ENCODE measurements around the gene ZNF280D.

The ZNF280D gene

GRCh38 chr15:56754772-56755370 is 21.6 kb upstream of the ZNF280D start:
- DNase-seq: no peak

- no peak for DNase-seq
These were observed 19.7 kb upstream of the ZNF280D start for GRCh38 chr15:56752986-56753385.

- DNase-seq: no peak
These were observed 16.7 kb upstream of the ZNF280D start for GRCh38 chr15:56749982-56750381.

- DNase-seq: no peak
These were observed 11.7 kb upstream of the ZNF280D start for GRCh38 chr15:56744701-56745683.

GRCh38 chr15:56741541-56741940 is 8.2 kb upstream of the ZNF280D start:
- no peak for DNase-seq

- no peak for DNase-seq
These were observed 6.8 kb upstream of the ZNF280D start for GRCh38 chr15:56739964-56740640.

GRCh38 chr15:56739474-56739873 is 6.2 kb upstream of the ZNF280D start:
- no peak for DNase-seq

- DNase-seq: no peak
These were observed 4.5 kb upstream of the ZNF280D start for GRCh38 chr15:56737791-56738190.

- no peak for DNase-seq
These were observed 3.8 kb upstream of the ZNF280D start for GRCh38 chr15:56736881-56737707.

GRCh38 chr15:56736308-56736707 is 3.0 kb upstream of the ZNF280D start:
- DNase-seq: no peak

GRCh38 chr15:56735589-56735988 is 2.3 kb upstream of the ZNF280D start:
- DNase-seq: no peak

GRCh38 chr15:56734013-56734635 is 815 bp upstream of the ZNF280D start:
- no peak for DNase-seq

- peak in 14 of 51 donors; percentile 37 to 94 (median 64) for DNase-seq
These were observed 498 bp downstream of the ZNF280D start for GRCh38 chr15:56732886-56733135.

GRCh38 chr15:56732135-56732885 is 999 bp downstream of the ZNF280D start:
- peak in 3 of 51 donors; percentile 2 to 67 (median 6) for DNase-seq

GRCh38 chr15:56731548-56731947 is 1.8 kb downstream of the ZNF280D start:
- no peak for DNase-seq

- DNase-seq: no peak
These were observed 3.7 kb downstream of the ZNF280D start for GRCh38 chr15:56729561-56729960.

- DNase-seq: no peak
These were observed 7.9 kb downstream of the ZNF280D start for GRCh38 chr15:56725386-56725785.

- DNase-seq: no peak
These were observed 9.1 kb downstream of the ZNF280D start for GRCh38 chr15:56724232-56724631.

- no peak for DNase-seq
These were observed 9.5 kb downstream of the ZNF280D start for GRCh38 chr15:56723787-56724186.
